Osteoblast (primary cell): ENCODE results near the gene NEDD4L. TPM values are rescaled to one million over a fixed set of nuclear protein-coding genes. Genes with fewer than 3 reads are reported as not detected.
"Not testable (repeated sequence)": the region's sequence is repeated elsewhere in the genome, so short reads cannot be mapped to it uniquely, and the experiment has no call there.

Experiments
- DNase-seq: peaks from one replicate; pipeline ENCODE4 v3.0.0; 2011; ENCODE audit warnings: low spot score, mixed read lengths; ENCODE audit not compliant: insufficient read length; ENCODE audit errors: missing footprints
- H2AFZ ChIP-seq: 2 replicates; pipeline ENCODE4 v1.6.0; 2011; ENCODE audit warnings: mild to moderate bottlenecking, low read length
- H3K27ac ChIP-seq: 2 replicates; pipeline ENCODE4 v1.5.1; 2011; ENCODE audit warnings: mild to moderate bottlenecking, low read depth, low read length, moderate library complexity
- H3K27me3 ChIP-seq: 2 replicates; pipeline ENCODE4 v1.6.0; 2012; ENCODE audit warnings: mild to moderate bottlenecking, control low read depth, inconsistent platforms, low read length, moderate library complexity; ENCODE audit not compliant: insufficient read depth
- H3K36me3 ChIP-seq: 2 replicates; pipeline ENCODE4 v1.5.1; 2011; ENCODE audit warnings: mild to moderate bottlenecking, low read length, control low read depth, moderate library complexity; ENCODE audit not compliant: insufficient read depth
- H3K4me1 ChIP-seq: 2 replicates; pipeline ENCODE4 v1.5.1; 2011; ENCODE audit warnings: mild to moderate bottlenecking, low read length, control low read depth, moderate library complexity; ENCODE audit not compliant: insufficient read depth
- H3K4me2 ChIP-seq: 2 replicates; pipeline ENCODE4 v1.6.0; 2011; ENCODE audit warnings: mild to moderate bottlenecking, low read length; ENCODE audit not compliant: insufficient read depth
- H3K4me3 ChIP-seq: fragments of 200-600 bp; sonication (generic); 3 replicates; pipeline ENCODE4 v1.5.1; 2012; ENCODE audit warnings: mild to moderate bottlenecking, low read length, inconsistent platforms; ENCODE audit not compliant: insufficient read depth
- H3K79me2 ChIP-seq: 2 replicates; pipeline ENCODE4 v1.6.0; 2012; ENCODE audit warnings: mild to moderate bottlenecking, low read length, control low read depth, inconsistent platforms; ENCODE audit not compliant: insufficient read depth
- H3K9me3 ChIP-seq: 2 replicates; pipeline ENCODE4 v1.5.1; 2011; ENCODE audit warnings: low read depth, low read length, control low read depth
- H4K20me1 ChIP-seq: 2 replicates; pipeline ENCODE4 v1.6.0; 2012; ENCODE audit warnings: mild to moderate bottlenecking, low read length, control low read depth; ENCODE audit not compliant: insufficient read depth
- total RNA-seq: library from RNA; depleted of rRNA; stranded (reverse); fragments of >200 nt; gene quantifications from 2 replicates; pipeline ENCODE4 v1.2.3, GENCODE V29; 2012
- TF ChIP-seq, protein P1 (sequence below): IDR thresholded peaks from 2 replicates; pipeline ENCODE4 v1.5.1; 2011; ENCODE audit warnings: mild to moderate bottlenecking, low read depth, low read length, moderate library complexity; ENCODE audit errors: extremely low read depth

NEDD4L gene
- total RNA-seq, 1 donor = 30.0 TPM

DNA sequence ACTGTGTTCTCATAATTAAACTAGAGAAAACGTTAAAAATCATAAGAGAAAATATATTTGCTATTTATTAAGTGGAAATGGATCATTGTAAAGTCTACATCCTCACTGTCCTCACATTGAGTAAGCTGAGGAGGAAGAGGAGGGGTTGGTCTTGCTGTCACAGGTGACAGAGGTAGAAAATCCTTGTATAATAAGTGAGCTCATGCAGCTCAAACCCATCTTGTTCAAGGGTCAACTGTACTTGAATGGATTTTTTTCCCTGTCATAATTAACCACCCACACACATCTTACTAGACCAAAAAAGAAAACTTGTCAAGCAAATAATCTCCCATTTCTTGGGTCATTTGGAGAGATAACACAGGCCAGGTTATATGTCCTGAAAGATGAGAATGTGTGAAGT lies 231.2 kb downstream of the NEDD4L start:
- no peaks in the 10 kb centered on the region for H3K27me3 ChIP-seq
- no peaks in the 10 kb centered on the region for H3K4me1 ChIP-seq
- TF ChIP-seq, protein P1, sequence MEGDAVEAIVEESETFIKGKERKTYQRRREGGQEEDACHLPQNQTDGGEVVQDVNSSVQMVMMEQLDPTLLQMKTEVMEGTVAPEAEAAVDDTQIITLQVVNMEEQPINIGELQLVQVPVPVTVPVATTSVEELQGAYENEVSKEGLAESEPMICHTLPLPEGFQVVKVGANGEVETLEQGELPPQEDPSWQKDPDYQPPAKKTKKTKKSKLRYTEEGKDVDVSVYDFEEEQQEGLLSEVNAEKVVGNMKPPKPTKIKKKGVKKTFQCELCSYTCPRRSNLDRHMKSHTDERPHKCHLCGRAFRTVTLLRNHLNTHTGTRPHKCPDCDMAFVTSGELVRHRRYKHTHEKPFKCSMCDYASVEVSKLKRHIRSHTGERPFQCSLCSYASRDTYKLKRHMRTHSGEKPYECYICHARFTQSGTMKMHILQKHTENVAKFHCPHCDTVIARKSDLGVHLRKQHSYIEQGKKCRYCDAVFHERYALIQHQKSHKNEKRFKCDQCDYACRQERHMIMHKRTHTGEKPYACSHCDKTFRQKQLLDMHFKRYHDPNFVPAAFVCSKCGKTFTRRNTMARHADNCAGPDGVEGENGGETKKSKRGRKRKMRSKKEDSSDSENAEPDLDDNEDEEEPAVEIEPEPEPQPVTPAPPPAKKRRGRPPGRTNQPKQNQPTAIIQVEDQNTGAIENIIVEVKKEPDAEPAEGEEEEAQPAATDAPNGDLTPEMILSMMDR = no peak
- H3K27ac ChIP-seq = no peak overlapping the region
- DNase-seq = no peak
- H2AFZ ChIP-seq = no peak overlapping the region
- H3K9me3 ChIP-seq = no peaks in the 10 kb centered on the region
- H3K79me2 ChIP-seq = peaks cover 20% of the 10 kb centered on the region
- H3K4me3 ChIP-seq = no peak overlapping the region
- H4K20me1 ChIP-seq = no peaks in the 10 kb centered on the region
- H3K36me3 ChIP-seq = no peaks in the 10 kb centered on the region
- H3K4me2 ChIP-seq = no peak overlapping the region

DNA sequence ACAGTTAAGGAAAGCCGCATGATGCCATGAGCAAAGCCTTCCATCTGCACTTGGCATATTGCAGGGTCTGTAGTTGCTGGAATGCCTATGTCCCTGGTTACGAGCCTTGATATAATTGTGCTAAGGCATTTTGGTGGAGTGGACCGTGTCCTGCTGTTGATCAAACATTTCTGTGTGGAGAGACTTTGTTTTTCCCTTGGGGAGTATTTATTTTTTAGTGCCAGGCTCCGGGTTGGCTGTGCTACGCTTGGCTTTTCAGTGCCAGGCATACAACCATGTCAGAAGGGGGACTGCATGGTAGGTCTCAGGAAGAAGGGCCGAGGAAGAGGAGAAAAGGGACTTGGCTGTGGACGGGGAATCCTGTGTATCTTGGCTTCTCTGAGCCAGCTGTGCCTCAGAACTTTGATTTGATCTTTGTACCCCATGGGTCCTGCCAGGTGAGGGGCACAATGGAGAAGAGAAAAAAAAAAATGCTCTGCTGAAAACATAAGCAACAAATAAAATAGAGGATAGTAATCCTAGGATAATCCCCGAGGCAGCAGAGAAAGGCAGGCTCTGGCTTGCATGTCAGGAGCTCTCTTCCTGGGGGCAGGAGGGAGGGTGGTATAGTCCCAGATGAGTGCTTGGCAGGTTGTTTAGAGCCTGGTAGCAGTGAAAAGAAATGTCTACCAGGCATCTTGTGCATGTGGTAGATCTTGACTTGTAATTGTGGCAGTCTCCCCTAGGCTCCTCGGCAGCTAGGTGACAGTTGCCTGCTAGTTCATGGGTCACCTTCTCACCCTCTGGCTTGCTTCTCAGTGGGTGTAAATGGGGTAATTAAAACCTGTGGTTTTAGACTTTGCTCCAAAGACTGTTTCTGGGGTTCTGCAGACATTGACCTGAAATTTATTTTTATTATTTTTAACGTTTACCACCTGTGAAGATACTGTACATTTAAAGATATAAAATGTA lies 233.0 kb downstream of the NEDD4L start:
- Histone ChIP-seq H2AFZ (no peak overlapping the region), H3K4me2 (no peak overlapping the region), H3K4me1 (no peaks in the 10 kb centered on the region), H3K4me3 (no peak overlapping the region), H4K20me1 (no peaks in the 10 kb centered on the region), H3K79me2 (peaks cover 15% of the 10 kb centered on the region), H3K36me3 (no peaks in the 10 kb centered on the region), H3K27me3 (no peaks in the 10 kb centered on the region), H3K9me3 (no peaks in the 10 kb centered on the region), H3K27ac (no peak overlapping the region)
- DNase-seq = no peak
- TF ChIP-seq, protein P1 = no peak

DNA sequence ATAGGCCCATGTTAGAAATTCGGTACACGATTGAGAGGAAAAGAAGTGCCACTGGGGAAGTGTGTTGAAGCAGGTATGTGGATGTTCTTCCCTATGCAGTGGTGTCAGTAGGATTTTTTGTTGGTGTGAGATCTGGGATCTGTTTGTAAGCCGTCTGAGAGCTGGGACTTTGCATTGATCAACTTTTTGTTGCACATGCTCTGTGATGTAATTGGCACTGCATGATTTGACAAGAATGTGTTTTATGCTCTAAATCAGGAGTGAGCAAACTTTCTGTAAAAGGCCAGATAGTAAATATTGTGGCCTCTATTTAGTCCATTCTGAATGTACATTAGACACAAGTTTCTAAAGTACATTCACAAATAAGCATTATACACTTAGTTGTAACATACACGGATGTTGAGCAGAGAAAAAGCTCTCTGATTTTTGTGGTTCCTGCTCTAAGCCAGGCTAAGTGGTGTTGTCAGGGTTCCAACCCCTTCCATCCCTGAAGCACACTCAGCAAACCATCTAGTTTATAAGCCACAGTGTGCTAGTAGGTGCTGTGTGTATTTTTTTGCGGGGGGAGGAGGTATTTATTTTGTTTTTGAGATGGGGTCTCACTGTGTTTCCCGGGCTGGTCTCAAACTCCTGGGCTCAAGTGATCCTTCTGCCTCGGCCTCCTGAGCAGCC lies 235.6 kb downstream of the NEDD4L start:
- no peaks in the 10 kb centered on the region for H3K9me3 ChIP-seq
- no peak overlapping the region for H3K4me3 ChIP-seq
- H4K20me1 ChIP-seq = no peaks in the 10 kb centered on the region
- H3K79me2 ChIP-seq = peaks cover 13% of the 10 kb centered on the region
- TF ChIP-seq, protein P1 = no peak
- no peak overlapping the region for H3K4me2 ChIP-seq
- H2AFZ ChIP-seq = no peak overlapping the region
- H3K27ac ChIP-seq = no peak overlapping the region
- peaks cover 5% of the 10 kb centered on the region for H3K27me3 ChIP-seq
- DNase-seq = no peak
- H3K36me3 ChIP-seq = no peaks in the 10 kb centered on the region
- H3K4me1 ChIP-seq = no peaks in the 10 kb centered on the region

DNA sequence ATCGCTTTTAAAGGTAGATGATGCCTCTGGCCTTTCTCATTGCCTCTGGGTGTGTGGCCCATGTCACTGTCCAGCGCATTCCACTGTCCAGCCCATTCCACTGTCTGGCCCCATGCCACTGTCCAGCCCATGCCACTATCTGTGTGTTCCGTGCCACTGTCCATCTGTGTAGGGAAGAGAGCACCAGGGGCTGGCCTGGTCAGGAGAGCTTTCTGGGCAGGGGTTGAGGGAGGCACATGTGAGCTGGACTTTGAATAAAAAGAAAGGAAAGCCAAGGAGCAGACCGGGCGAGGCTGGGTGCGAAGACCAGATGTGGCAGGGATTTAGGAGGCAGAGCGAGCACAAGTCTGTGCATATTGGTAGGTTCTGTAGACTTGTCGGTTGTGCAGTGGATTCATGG lies 236.2 kb downstream of the NEDD4L start:
- Histone ChIP-seq H3K27ac (no peak overlapping the region), H4K20me1 (no peaks in the 10 kb centered on the region), H3K4me3 (no peak overlapping the region), H3K36me3 (no peaks in the 10 kb centered on the region), H3K9me3 (no peaks in the 10 kb centered on the region), H3K79me2 (peaks cover 13% of the 10 kb centered on the region), H3K27me3 (peaks cover 5% of the 10 kb centered on the region), H3K4me1 (no peaks in the 10 kb centered on the region), H3K4me2 (no peak overlapping the region), H2AFZ (no peak overlapping the region)
- DNase-seq = no peak
- TF ChIP-seq, protein P1 = no peak

DNA sequence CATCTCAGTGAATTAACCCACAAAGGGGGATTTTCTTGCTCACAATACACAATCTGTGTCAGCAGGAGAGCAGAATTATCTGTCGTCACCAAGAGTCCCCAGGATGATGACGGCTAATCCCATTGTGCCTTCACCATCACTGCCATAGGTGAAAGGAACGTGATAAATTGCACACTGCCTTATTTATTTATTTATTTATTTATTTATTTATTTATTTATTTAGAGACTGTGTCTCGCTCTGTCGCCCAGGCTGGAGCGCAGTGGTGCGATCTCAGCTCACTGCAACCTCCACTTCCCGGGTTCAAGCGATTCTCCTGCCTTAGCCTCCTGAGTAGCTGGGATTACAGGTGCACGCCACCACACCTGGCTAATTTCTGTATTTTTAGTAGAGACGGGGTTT lies 238.8 kb downstream of the NEDD4L start:
- H3K4me1 ChIP-seq, H4K20me1 ChIP-seq: not testable (repeated sequence)

More for the DNA sequence above, 238.8 kb downstream of the NEDD4L start:
- not testable (repeated sequence) for H2AFZ ChIP-seq, H3K9me3 ChIP-seq, H3K27ac ChIP-seq, DNase-seq, H3K36me3 ChIP-seq, H3K27me3 ChIP-seq, H3K4me3 ChIP-seq, H3K4me2 ChIP-seq
- peaks cover 14% of the 10 kb centered on the region for H3K79me2 ChIP-seq
